SK-N-SH (cell line): ENCODE measurements around the gene SEMA4G.
A peak's percentile ranks its signal among the peaks of the same experiment; 100 is the strongest.

Experiments used
- ELF1 ChIP-seq: IDR thresholded peaks from 2 replicates; pipeline ENCODE4 v1.4.0; 2012
- RAD21 ChIP-seq: IDR thresholded peaks from 2 replicates; pipeline ENCODE4 v1.6.1; 2012; ENCODE audit warnings: mild to moderate bottlenecking, low read length
- RCOR1 ChIP-seq: fragments of 150-350 bp; IDR thresholded peaks from 2 replicates; pipeline ENCODE4 v1.6.1; 2017; ENCODE audit warnings: antibody characterized with exemption, low read length
- RXRA ChIP-seq: IDR thresholded peaks from 2 replicates; pipeline ENCODE4 v1.4.0; 2012; ENCODE audit warnings: low read depth, mild to moderate bottlenecking, borderline replicate concordance
- SMC3 ChIP-seq: IDR thresholded peaks from 2 replicates; pipeline ENCODE4 v1.6.1; 2012; ENCODE audit warnings: low read depth, low read length, improper control_type of control experiment
- TCF12 ChIP-seq: IDR thresholded peaks from 2 replicates; pipeline ENCODE4 v1.4.0; 2012
- TF ChIP-seq, protein P1 (sequence below): IDR thresholded peaks from 2 replicates; pipeline ENCODE4 v1.4.0; 2012; ENCODE audit warnings: low read depth
- TF ChIP-seq, protein P2 (sequence below): fragments of 150-350 bp; IDR thresholded peaks from 2 replicates; pipeline ENCODE4 v1.6.1; 2016; ENCODE audit warnings: mild to moderate bottlenecking, low read depth, low read length
- TF ChIP-seq, protein P3 (sequence below): fragments of 200-600 bp; sonication (generic); IDR thresholded peaks from 2 replicates; pipeline ENCODE4 v1.6.1; 2017; ENCODE audit warnings: antibody characterized with exemption, mild to moderate bottlenecking, moderate library complexity

DNA sequence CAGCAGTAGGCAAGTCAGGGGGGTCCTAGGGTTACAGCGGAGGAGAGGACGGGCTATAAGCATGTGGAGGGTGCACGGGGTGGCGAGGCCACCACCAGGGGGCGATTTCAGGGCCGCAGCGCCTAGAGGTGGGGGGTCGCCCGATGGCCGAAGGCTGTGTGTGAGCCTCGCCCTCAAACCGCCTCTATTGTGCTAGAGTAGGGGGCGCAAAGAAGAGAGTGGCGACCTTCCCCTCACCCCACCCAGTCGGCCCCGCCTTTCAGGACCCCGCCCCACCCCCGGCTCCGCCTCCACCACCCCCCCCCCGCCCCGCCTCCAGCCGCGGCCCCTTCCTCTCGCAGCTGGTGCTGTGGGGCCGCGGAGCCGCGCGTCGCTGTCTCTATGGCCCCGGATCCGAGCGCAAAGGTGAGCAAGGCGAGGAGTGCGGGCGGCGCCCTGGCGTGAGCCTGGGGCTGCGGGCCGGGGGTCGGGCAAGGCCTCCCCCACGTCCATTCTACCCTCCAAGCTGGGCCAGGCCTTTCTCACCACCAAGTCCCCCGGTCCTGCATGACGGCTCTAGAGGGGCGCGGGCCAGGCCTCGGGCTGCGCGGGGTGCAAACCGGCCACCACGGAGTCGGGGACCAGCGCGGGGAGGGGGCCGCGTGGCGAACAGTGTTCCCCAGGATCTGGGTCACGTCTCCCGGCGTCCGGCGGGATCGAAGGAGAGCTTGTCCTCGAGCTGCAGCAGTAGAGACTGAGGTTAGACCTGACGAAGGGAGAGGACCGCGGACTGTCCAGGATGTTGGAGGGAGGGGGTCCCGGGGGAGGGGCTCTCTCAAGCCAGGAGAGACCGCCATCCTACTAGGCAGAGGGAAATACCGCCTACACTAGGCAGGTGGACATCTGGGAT, at the start of gene SEMA4G:
- TF ChIP-seq, protein P1, sequence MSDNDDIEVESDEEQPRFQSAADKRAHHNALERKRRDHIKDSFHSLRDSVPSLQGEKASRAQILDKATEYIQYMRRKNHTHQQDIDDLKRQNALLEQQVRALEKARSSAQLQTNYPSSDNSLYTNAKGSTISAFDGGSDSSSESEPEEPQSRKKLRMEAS, result no peak; the same call in 1 of the 2 replicates
- TF ChIP-seq, protein P2, sequence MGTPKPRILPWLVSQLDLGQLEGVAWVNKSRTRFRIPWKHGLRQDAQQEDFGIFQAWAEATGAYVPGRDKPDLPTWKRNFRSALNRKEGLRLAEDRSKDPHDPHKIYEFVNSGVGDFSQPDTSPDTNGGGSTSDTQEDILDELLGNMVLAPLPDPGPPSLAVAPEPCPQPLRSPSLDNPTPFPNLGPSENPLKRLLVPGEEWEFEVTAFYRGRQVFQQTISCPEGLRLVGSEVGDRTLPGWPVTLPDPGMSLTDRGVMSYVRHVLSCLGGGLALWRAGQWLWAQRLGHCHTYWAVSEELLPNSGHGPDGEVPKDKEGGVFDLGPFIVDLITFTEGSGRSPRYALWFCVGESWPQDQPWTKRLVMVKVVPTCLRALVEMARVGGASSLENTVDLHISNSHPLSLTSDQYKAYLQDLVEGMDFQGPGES, result no peak
- TF ChIP-seq, protein P3, sequence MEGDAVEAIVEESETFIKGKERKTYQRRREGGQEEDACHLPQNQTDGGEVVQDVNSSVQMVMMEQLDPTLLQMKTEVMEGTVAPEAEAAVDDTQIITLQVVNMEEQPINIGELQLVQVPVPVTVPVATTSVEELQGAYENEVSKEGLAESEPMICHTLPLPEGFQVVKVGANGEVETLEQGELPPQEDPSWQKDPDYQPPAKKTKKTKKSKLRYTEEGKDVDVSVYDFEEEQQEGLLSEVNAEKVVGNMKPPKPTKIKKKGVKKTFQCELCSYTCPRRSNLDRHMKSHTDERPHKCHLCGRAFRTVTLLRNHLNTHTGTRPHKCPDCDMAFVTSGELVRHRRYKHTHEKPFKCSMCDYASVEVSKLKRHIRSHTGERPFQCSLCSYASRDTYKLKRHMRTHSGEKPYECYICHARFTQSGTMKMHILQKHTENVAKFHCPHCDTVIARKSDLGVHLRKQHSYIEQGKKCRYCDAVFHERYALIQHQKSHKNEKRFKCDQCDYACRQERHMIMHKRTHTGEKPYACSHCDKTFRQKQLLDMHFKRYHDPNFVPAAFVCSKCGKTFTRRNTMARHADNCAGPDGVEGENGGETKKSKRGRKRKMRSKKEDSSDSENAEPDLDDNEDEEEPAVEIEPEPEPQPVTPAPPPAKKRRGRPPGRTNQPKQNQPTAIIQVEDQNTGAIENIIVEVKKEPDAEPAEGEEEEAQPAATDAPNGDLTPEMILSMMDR, result peak; percentile 79
- TF ChIP-seq RCOR1, result no peak
- peak; percentile 24 for TF ChIP-seq RAD21
- TF ChIP-seq RXRA, result no peak
- no peak for TF ChIP-seq ELF1
- 0 out of 2 replicates have a peak, but pooled peaks have one; percentile 14 for TF ChIP-seq SMC3
- no peak for TF ChIP-seq TCF12
